Mesothelial cell of epicardium (in vitro differentiated cells): ENCODE measurements around the gene NKAIN2. TPM values are rescaled to one million over a fixed set of nuclear protein-coding genes. Genes with fewer than 3 reads are reported as not detected.

ENCODE experiments used
- DNase-seq, 2 experiments: peaks; one replicate each; pipeline ENCODE4 v3.0.0; 2021; ENCODE audit warnings: low spot score in 2 of 2; ENCODE audit not compliant: unreplicated experiment in 2 of 2
- H3K27ac Mint-ChIP-seq: 2 replicates; pipeline ENCODE4 v1.8.0; 2021; ENCODE audit warnings: mixed read lengths
- H3K27me3 Mint-ChIP-seq: 2 replicates; pipeline ENCODE4 v1.8.0; 2021; ENCODE audit warnings: low read depth, mixed read lengths
- H3K36me3 Mint-ChIP-seq: 2 replicates; pipeline ENCODE4 v1.8.0; 2021; ENCODE audit warnings: mixed read lengths
- H3K4me1 Mint-ChIP-seq: 2 replicates; pipeline ENCODE4 v1.8.0; 2021; ENCODE audit warnings: mixed read lengths
- H3K4me3 Mint-ChIP-seq: 2 replicates; pipeline ENCODE4 v1.8.0; 2021; ENCODE audit warnings: mild to moderate bottlenecking, moderate library complexity, mixed read lengths
- H3K9me3 Mint-ChIP-seq: 2 replicates; pipeline ENCODE4 v1.8.0; 2021; ENCODE audit warnings: mixed read lengths
- CTCF ChIP-seq: fragments of 200-600 bp; sonication (generic); IDR thresholded peaks from one replicate; pipeline ENCODE4 v1.5.0; 2021; ENCODE audit warnings: antibody characterized with exemption; ENCODE audit not compliant: unreplicated experiment
- total RNA-seq: library from RNA; stranded (reverse); gene quantifications from 3 replicates; pipeline ENCODE4 v1.2.1, GENCODE V29; 2021

Gene NKAIN2
- total RNA-seq, 1 donor from 2014 or later, result 1.6 TPM

DNA sequence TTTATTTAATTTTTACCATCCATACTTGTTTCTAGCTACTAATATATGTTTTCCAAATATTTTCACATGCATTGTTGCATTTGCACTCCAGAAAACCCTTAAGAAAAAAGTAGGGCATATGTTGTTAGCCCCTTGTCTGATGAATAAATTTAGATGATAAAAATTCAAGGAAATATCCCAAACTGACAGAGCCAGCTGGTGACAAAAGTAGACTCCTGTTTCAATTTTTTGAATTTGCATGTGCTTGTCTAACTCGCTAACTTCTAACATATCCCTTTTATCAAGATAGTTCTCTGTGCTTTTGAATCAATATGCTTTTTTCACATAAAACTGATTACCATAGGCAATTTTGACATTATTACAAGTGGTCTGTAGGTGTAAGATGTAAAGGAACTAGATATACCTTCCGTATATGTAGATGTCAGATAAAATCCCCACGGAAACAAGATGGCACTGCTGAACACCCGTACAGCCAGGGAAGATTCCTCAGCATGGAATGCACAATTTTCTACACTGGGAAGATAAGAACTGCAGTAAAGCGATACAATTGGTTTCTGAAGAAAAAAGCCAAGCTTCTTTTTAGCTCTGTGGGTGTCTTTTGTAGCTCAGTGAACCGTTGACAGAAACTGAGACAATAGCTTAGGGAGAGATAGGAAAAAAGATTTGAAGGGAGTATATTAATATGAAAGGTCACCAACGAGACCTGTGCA is 721.0 kb downstream of the NKAIN2 start:
- DNase-seq, result no peak
- no peaks in the 10 kb centered on the region for H3K4me1 Mint-ChIP-seq
- no peak overlapping the region for H3K27ac Mint-ChIP-seq
- no peak for TF ChIP-seq CTCF
- H3K27me3 Mint-ChIP-seq, result no peaks in the 10 kb centered on the region
- no peak overlapping the region for H3K4me3 Mint-ChIP-seq
- no peaks in the 10 kb centered on the region for H3K36me3 Mint-ChIP-seq
- H3K9me3 Mint-ChIP-seq, result no peaks in the 10 kb centered on the region

DNA sequence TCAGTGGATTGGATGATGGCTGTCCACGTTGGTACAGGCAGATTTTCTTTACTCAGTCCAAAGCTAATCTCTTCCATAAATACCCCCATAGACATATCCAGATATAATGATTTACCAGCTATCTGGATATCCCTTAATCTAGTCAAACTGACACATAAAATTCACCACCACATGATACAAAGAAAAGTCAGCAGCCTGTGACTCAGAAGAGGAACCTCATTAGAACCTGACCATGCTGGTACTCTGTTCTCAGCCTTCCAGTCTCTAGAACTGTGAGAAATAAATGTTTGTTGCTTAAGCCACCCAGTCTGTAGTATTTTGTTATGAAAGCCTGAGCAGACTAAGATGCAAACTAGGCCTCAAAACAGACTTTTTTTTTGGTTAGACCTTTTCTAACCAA is 727.3 kb downstream of the NKAIN2 start:
- peaks cover 4% of the 10 kb centered on the region for H3K4me1 Mint-ChIP-seq
- DNase-seq, result no peak
- H3K36me3 Mint-ChIP-seq, result no peaks in the 10 kb centered on the region
- no peak overlapping the region for H3K4me3 Mint-ChIP-seq
- H3K27ac Mint-ChIP-seq, result no peak overlapping the region
- no peak for TF ChIP-seq CTCF
- no peaks in the 10 kb centered on the region for H3K27me3 Mint-ChIP-seq
- no peaks in the 10 kb centered on the region for H3K9me3 Mint-ChIP-seq

GRCh38 chr6:124535299-124535698 is 731.6 kb downstream of the NKAIN2 start:
- H3K9me3 Mint-ChIP-seq, result no peaks in the 10 kb centered on the region

GRCh38 chr6:124535746-124536145 is 732.1 kb downstream of the NKAIN2 start:
- H3K4me1 Mint-ChIP-seq, result peaks cover 5% of the 10 kb centered on the region
- H3K27me3 Mint-ChIP-seq, result no peaks in the 10 kb centered on the region
- no peak for DNase-seq
- no peak for TF ChIP-seq CTCF
- no peaks in the 10 kb centered on the region for H3K9me3 Mint-ChIP-seq
- H3K27ac Mint-ChIP-seq, result no peak overlapping the region
- no peak overlapping the region for H3K4me3 Mint-ChIP-seq
- no peaks in the 10 kb centered on the region for H3K36me3 Mint-ChIP-seq

More at GRCh38 chr6:124535299-124535698, 731.6 kb downstream of the NKAIN2 start:
- Mint-ChIP-seq H3K36me3 (no peaks in the 10 kb centered on the region), H3K4me3 (no peak overlapping the region), H3K27ac (no peak overlapping the region), H3K27me3 (no peaks in the 10 kb centered on the region), H3K4me1 (peaks cover 5% of the 10 kb centered on the region)
- DNase-seq, result no peak
- TF ChIP-seq CTCF, result no peak

- Mint-ChIP-seq H3K36me3 (no peaks in the 10 kb centered on the region), H3K4me3 (no peak overlapping the region), H3K9me3 (no peaks in the 10 kb centered on the region), H3K4me1 (peaks cover 5% of the 10 kb centered on the region), H3K27ac (no peak overlapping the region), H3K27me3 (no peaks in the 10 kb centered on the region)
- no peak for DNase-seq
- no peak for TF ChIP-seq CTCF
These were observed 732.6 kb downstream of the NKAIN2 start for GRCh38 chr6:124536157-124536841.
